Aorta (tissue), 5 donors: Measurements from ENCODE around the gene DNAJB12. TPM values are rescaled to one million over a fixed set of nuclear protein-coding genes. Genes with fewer than 3 reads are reported as not detected.
"Not testable (repeated sequence)": the region's sequence is repeated elsewhere in the genome, so short reads cannot be mapped to it uniquely, and the experiment has no call there.

ENCODE experiments used
- ATAC-seq: fragments of 200-7000 bp; cut with Tn5 transposase; one replicate; pipeline ENCODE4 v1.9.1; 2022; ENCODE audit warnings: moderate library complexity; ENCODE audit not compliant: low FRiP score
- DNase-seq, 2 donors: peaks; one replicate each; pipeline ENCODE4 v3.0.0-alpha.2; 2020
- H3K27ac ChIP-seq, 2 donors: one replicate each; pipeline ENCODE4 v1.5.1; 2013; ENCODE audit warnings: low read length in 2 of 2, mild to moderate bottlenecking in 2 of 2, moderate library complexity in 2 of 2, control low read depth in 1 of 2, inconsistent platforms in 1 of 2, low read depth in 1 of 2
- H3K27me3 ChIP-seq, 2 donors: one replicate each; pipeline ENCODE4 v1.6.1; 2013; ENCODE audit warnings: control low read depth in 1 of 2, low read length in 1 of 2, mild to moderate bottlenecking in 1 of 2, moderate library complexity in 1 of 2; ENCODE audit not compliant: insufficient read depth in 2 of 2, control insufficient read depth in 1 of 2
- H3K36me3 ChIP-seq, 2 donors: one replicate each; pipeline ENCODE4 v1.6.1; 2013; ENCODE audit warnings: control low read depth in 1 of 2, low read length in 1 of 2, mild to moderate bottlenecking in 1 of 2; ENCODE audit not compliant: insufficient read depth in 2 of 2, control insufficient read depth in 1 of 2
- H3K4me1 ChIP-seq, 2 donors: one replicate each; pipeline ENCODE4 v1.6.1; 2013; ENCODE audit warnings: low read length in 2 of 2, control low read depth in 1 of 2, mild to moderate bottlenecking in 1 of 2, moderate library complexity in 1 of 2; ENCODE audit not compliant: insufficient read depth in 2 of 2, control insufficient read depth in 1 of 2
- H3K4me3 ChIP-seq, 2 donors: one replicate each; pipeline ENCODE4 v1.5.1; 2013; ENCODE audit warnings: low read length in 2 of 2, control low read depth in 1 of 2, mild to moderate bottlenecking in 1 of 2
- H3K9me3 ChIP-seq: one replicate; pipeline ENCODE4 v1.6.1; 2013; ENCODE audit warnings: mild to moderate bottlenecking, low read length; ENCODE audit not compliant: control insufficient read depth
- WGBS, 2 donors: extraction: QIAGEN DNeasy Blood & Tissue Kit; methylation state at CpG; one replicate each; pipeline ENCODE4 v1.1.7; 2013; 5-methylcytosine and 5-hydroxymethylcytosine counted together
- intact Hi-C, 2 donors: fragments of 100-400 bp; cut with DNase I; formaldehyde crosslinking; loops; one replicate each; pipeline versions ENCODE4 v1.14.2 to v1.15.0; 2022
- polyA plus RNA-seq, 2 donors: library from polyadenylated mRNA; stranded (reverse); fragments of 200-250 nt; gene quantifications; one replicate each; pipeline ENCODE4 v1.2.3, GENCODE V29; 2013
- total RNA-seq, 2 donors: library from RNA; stranded (reverse); fragmentation: NEBNext Ultra II Directional; extraction: Animal tissue kit (Norgen Biotek cat#: 25700); gene quantifications; one replicate each; pipeline ENCODE4 v1.2.1, GENCODE V29; 2021
- donor health status: healthy with polysubstance abuse.
- donor health status: Bipolar disorder and iron deficiency.
- donor health status: DM: no; HTN: no; CAD: no.
- donor health status: DM: no; HTN: no; CAD: no.
- donor health status: DM: yes; HTN: yes; CAD: no.

Gene DNAJB12
- total and polyA plus RNA-seq, 4 donors = 12.0 to 34.7 (median 31.7) TPM

DNA sequence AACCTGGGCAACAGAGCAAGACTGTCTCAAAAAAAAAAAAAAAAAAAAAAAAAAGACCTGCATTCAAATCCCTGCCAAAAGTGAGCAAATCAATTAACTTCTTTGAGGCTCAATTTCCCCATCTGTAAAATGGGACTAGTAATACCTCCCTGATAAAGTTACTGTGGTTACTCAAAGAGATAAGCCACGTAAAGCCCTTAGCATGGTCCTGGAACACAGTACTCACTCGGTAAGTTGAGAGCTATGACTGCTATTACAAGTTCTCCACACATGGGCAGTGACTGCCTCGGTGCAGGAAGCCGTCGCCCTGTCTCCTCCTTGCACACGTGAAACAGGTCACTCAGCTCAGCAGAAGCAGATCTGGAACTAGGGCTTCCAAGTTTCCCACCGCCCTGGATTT is 43.1 kb downstream of the DNAJB12 start:
- Histone ChIP-seq H3K4me3 (no peak overlapping the region), H3K4me1 (peaks cover 0 to 3% of the 10 kb centered on the region in 2 donors), H3K36me3 (no peaks in the 10 kb centered on the region), H3K9me3 (no peaks in the 10 kb centered on the region), H3K27ac (no peak overlapping the region), H3K27me3 (no peaks in the 10 kb centered on the region)
- no peak for DNase-seq
- intact Hi-C loops = no loop called here
- no peak for ATAC-seq
- 92 to 93% methylated on average over 7 of the region's 7 CpGs for WGBS, 2 donors

DNA sequence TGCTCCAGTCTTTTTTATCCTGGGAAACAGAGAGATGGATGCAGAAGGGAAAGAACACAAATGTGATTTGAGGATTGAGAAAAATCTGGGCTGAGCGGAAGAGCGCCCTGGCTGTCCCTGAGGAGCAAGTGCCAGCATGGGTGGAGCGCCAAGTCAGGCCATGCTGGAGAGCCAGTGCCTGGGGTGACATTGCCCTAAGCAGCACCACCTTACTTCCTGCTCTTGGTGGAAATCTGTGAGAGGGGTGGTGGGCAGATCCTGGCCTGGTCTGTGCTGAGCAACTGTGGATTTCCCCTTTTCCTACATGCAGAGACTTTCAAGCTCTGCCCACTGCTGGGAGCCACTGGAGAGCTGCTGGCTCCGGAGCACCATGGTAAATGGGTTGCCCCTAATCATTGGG is 44.1 kb downstream of the DNAJB12 start:
- peaks cover 0 to 2% of the 10 kb centered on the region in 2 donors for H3K4me1 ChIP-seq
- intact Hi-C loops = no loop called here
- DNase-seq = no peak
- 48 to 62% methylated on average over 4 of the region's 4 CpGs for WGBS, 2 donors
- H3K36me3 ChIP-seq = no peaks in the 10 kb centered on the region
- ATAC-seq = no peak
- H3K27me3 ChIP-seq = no peaks in the 10 kb centered on the region
- H3K9me3 ChIP-seq = no peaks in the 10 kb centered on the region
- H3K4me3 ChIP-seq = no peak overlapping the region
- no peak overlapping the region for H3K27ac ChIP-seq

DNA sequence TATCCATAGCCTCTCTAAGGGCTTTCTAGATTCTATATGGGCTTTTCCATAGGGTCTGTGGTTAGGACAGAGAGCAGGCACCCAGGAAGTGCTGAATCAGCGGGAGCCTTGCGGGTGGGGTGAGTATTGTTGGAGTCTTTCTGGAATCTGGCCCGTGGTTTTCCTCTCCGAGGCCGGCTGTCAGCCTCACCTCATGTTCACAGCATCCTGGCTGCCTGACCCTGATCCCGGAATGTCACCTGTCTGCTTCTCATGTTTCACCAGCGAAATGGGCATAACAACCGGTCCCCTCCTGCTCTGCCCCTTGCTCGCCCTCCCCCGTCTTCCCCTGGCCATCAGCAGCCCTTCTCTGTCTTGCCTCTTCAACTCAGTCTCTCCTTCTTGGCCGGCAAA is 44.5 kb downstream of the DNAJB12 start:
- WGBS, 2 donors = 42 to 68% methylated on average over 11 of the region's 11 CpGs
- ATAC-seq = no peak
- H3K36me3 ChIP-seq = no peaks in the 10 kb centered on the region
- H3K4me3 ChIP-seq = no peak overlapping the region
- no peak overlapping the region for H3K27ac ChIP-seq
- no peaks in the 10 kb centered on the region for H3K4me1 ChIP-seq
- DNase-seq = no peak
- no peaks in the 10 kb centered on the region for H3K9me3 ChIP-seq
- H3K27me3 ChIP-seq = no peaks in the 10 kb centered on the region
- intact Hi-C loops = no loop called here

DNA sequence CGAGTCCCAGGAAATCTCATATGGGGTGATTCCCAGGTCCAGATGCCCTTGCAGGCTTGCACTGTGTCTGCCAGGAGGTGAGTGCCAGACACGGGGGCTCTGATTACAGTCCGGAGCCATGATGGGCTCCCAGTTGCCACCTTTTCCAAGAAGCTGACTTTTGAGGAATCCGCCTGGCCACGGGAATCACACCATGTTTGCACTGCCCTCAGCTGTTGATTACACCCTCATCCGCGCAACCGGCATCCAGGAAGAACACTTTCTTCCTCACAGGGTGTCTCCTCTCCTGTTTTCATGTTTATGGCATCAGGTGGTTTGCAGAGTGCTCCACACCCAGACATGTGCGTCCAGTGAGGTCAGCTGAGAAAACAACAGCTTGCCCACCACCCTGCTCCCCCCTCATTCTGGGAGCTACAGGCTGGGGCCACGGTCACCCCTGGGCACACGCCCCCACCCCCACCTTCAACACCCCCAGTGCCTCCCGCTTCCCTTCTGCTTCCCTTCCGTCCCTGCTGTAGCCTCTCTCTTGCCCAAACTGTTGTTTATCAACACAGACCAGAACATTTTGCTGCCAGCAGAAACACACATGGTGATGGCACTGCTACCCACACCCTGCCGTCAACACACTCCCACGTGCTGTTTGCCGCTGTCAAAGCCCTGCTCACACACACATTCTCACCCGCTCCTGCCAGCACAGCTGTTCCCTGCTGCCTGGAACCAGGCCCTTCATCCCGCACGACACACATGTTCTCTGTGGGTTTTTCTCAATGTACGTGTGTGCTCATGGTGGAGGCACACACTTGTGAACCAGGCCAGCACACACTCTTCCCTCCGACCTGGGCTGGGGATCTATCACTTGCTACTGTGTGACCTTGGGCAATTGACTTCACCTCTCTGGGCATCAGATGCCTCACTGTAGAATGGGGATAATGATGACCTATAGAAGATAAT is 45.2 kb downstream of the DNAJB12 start:
- WGBS, 2 donors = 65 to 69% methylated on average over 20 to 21 of the region's 21 CpGs
- H3K4me1 ChIP-seq = no peaks in the 10 kb centered on the region
- no peaks in the 10 kb centered on the region for H3K36me3 ChIP-seq
- ATAC-seq = no peak
- intact Hi-C loops = no loop called here
- H3K9me3 ChIP-seq = no peaks in the 10 kb centered on the region
- DNase-seq = no peak
- no peak overlapping the region for H3K4me3 ChIP-seq
- no peak overlapping the region for H3K27ac ChIP-seq
- no peaks in the 10 kb centered on the region for H3K27me3 ChIP-seq

DNA sequence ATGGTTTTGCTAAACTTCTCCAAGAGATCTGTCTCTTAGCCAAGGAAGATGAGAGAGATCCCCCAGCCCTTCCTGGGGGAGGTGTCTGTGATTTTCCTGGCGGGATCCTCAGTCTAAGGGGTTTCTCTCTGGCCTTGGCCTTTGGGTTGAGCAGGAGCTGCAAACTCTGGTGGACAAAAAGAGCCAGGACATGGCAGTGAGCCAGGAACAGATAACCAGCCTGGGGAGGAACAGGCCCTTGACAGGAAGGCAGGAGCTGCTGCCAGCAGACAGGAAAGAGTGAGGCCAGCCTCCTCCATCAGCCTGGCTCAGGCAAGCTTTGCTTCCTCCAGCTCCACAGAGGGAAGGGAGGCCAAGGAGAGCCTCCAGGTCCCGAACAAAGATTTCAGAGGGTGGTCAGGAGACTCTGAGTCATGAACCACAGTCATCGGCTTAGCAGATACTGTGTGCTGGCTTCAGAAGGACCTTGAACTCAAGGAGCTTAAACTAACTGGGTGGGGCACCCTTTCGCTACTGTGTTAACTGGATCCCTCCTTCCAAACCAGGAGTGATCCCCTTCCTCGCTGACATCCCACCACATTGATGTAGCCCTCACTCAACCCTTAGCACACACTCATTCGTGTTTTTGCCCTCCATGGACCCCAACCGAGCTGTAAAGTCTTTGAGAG is 46.3 kb downstream of the DNAJB12 start:
- Histone ChIP-seq H3K9me3 (no peaks in the 10 kb centered on the region), H3K4me1 (no peaks in the 10 kb centered on the region), H3K4me3 (no peak overlapping the region), H3K27ac (no peak overlapping the region), H3K36me3 (no peaks in the 10 kb centered on the region), H3K27me3 (no peaks in the 10 kb centered on the region)
- ATAC-seq (peak; percentile 76), DNase-seq (peak in 1 of 2 donors; percentile 79)
- WGBS, 2 donors = 71 to 75% methylated on average over 7 of the region's 7 CpGs
- intact Hi-C loops = no loop called here

DNA sequence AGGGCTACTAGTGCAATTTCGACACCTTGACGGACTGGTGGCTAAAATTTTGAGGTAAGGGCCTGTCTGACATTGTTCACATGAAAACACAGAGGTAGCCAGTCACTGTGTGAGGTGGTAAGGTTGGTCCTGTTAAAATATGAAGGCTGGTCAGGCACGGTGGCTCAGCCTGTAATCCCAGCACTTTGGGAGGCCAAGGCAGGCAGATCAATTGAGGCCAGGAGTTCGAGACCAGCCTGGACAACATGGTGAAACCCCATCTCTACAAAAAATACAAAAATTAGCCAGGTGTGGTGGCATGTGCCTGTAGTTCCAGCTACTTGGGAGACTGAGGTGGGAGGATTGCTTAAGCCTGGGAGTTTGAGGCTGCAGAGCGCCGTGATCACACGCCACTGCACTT is 47.0 kb downstream of the DNAJB12 start:
- H3K27ac ChIP-seq = not testable (repeated sequence)

DNA sequence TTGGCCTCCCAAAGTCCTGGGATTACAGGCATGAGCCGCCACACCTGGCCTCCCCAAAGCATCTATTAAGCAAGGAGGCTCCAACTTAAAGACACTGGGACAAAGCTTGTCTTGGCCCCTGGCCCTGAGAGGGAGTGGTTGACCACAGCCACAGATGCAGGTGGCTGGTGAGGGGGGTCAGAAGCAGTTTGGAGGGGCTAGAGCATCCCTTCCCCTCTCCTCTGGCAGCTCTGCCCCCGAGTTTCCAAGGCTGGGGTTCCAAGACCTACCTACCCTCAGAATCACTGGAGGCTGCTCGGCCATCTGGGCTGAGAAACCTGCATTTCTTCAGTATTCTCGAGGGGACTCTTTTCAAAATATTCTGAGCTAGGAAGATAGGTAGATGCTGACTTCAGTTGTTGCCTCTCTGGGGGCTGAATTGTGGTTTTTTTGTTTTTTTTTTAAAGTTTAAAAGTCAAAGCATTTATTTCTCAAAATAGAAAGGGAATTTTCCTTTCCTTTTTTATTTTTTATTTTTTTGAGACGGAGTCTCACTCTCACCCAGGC is 48.4 kb downstream of the DNAJB12 start:
- DNase-seq (no peak), ATAC-seq (no peak)
- intact Hi-C loops = no loop called here
- no peak overlapping the region for H3K27ac ChIP-seq
- H3K4me1 ChIP-seq = no peaks in the 10 kb centered on the region
- H3K27me3 ChIP-seq = no peaks in the 10 kb centered on the region
- no peaks in the 10 kb centered on the region for H3K36me3 ChIP-seq
- no peaks in the 10 kb centered on the region for H3K9me3 ChIP-seq
- 73 to 77% methylated on average over 5 of the region's 5 CpGs for WGBS, 2 donors
- no peak overlapping the region for H3K4me3 ChIP-seq

More for the DNA sequence above, 47.0 kb downstream of the DNAJB12 start:
- H3K27me3 ChIP-seq, ATAC-seq, H3K4me3 ChIP-seq, intact Hi-C loops, H3K9me3 ChIP-seq, H3K4me1 ChIP-seq, H3K36me3 ChIP-seq: not testable (repeated sequence)
- peak in 1 of 2 donors; percentile 13 for DNase-seq
- WGBS, 2 donors = 95% methylated on average over 7 of the region's 7 CpGs

DNA sequence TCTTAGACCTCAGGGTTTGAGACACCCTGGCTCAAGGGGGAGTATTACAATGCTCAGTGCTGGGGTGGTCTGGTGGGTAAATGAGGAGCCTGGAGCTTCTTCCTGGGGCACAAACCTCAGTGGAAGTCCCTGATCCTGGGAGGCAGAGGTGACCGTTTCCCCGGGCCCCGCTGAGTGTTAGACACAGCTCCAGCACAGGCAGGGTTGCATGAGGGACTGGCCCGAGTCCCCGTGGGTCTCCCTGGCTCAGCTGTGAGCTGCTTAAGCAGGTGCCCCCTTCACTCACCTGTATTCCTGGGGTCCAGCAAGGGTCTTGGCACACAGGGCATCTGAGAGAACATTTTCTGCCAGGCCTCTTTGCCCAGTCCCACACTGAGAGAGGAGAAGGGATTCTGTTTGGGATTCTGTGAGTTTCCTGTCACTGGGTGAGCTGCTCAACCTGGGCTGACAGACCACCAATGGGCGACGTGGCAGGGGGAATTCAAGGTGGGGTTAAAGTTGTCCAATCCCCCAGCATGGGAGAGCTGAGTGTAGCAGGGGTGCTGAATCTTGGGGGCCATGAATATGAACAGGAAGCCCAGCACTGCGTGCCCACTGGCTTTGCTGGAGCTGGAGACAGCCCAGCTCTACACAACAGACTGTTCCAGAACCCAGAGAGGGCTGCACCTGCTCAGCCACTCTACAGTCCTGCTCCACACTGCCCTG is 51.1 kb downstream of the DNAJB12 start:
- Histone ChIP-seq H3K27ac (no peak overlapping the region), H3K4me3 (no peak overlapping the region), H3K27me3 (no peaks in the 10 kb centered on the region), H3K4me1 (no peaks in the 10 kb centered on the region), H3K9me3 (no peaks in the 10 kb centered on the region), H3K36me3 (no peaks in the 10 kb centered on the region)
- intact Hi-C loops = no loop called here
- no peak for ATAC-seq
- 79 to 81% methylated on average over 8 of the region's 8 CpGs for WGBS, 2 donors
- no peak for DNase-seq
